ENCODE measurements around the gene CYP2R1.

GRCh38 chr11:14882196-14882595 lies 9.8 kb downstream of the CYP2R1 start:
- no peak for TF ChIP-seq POLR2A (IDR thresholded peaks at IDR 0.05; ENCODE audit: low read depth, low read length)
- TF ChIP-seq PAX5 (IDR thresholded peaks at IDR 0.05; ENCODE audit: insufficient read depth, low read length, severe bottlenecking) = no peak
- TF ChIP-seq TAF1 (IDR thresholded peaks at IDR 0.05; ENCODE audit: low read depth, low read length) = no peak
- TF ChIP-seq POLR2AphosphoS5 (IDR thresholded peaks at IDR 0.05; ENCODE audit: low read depth, low read length) = no peak
- TF ChIP-seq POU2F2 (IDR thresholded peaks at IDR 0.05; ENCODE audit: low read depth, low read length) = no peak

All from GM12891 (cell line).